SU-DHL-6 (cell line): ENCODE measurements around the gene TRABD.

Experiments used
- CTCF ChIP-seq: fragments of 200-600 bp; sonication (generic); IDR thresholded peaks from one replicate; pipeline ENCODE4 v1.5.1; 2017; ENCODE audit warnings: antibody characterized with exemption, mild to moderate bottlenecking, low read length, moderate library complexity; ENCODE audit not compliant: insufficient read depth, poor library complexity, severe bottlenecking
- EZH2phosphoT487 ChIP-seq: fragments of 200-600 bp; sonication (generic), shearing (Covaris generic); conservative IDR thresholded peaks from 2 replicates; pipeline ENCODE4 v1.6.1; 2018; ENCODE audit warnings: mild to moderate bottlenecking, antibody characterized with exemption, low read length, moderate library complexity, mixed read lengths

GRCh38 chr22:50219800-50220602 lies 34.3 kb downstream of the TRABD start:
- no peak for TF ChIP-seq CTCF
- TF ChIP-seq EZH2phosphoT487: no peak
